ENCODE measurements around the gene PIGW. TPM values are rescaled to one million over a fixed set of nuclear protein-coding genes. Genes with fewer than 3 reads are reported as not detected.

PIGW gene
- total and polyA plus RNA-seq, 10 of the 15 experiments (the other 5 are each of a cell fraction or from before 2014, with no cell fraction given): 6.0 to 31.5 (median 13.8) TPM

DNA sequence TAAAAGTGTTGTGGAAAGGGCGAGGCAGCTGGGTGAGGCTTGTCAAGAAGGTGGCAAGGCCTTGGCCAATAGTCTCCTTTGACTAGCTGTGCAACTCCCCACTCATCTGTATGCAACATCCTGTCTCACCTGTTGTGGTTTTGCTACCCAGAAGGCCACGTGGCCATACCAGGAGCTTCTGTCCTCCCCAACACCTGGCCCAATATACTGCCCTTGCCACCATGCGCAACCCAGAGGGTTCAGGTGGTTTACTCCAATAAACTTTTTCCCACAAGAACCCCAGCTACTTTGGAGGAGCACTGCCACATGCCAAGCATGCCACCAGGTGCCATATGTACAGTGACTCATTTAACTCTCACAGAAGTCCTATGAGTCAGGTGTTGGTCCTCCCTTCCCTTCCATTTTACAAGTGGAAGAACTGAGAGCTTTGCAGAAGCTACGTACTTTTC is 10.3 kb upstream of the PIGW start (continued):
- TF ChIP-seq JUND (IDR thresholded peaks at IDR 0.05; ENCODE audit: low read depth, low read length) (no peak), SIX5 (IDR thresholded peaks at IDR 0.05; ENCODE audit: low read depth, low read length, severe bottlenecking) (no peak), ZNF207 (IDR thresholded peaks at IDR 0.05; ENCODE audit: borderline replicate concordance) (no peak), RELA (IDR thresholded peaks at IDR 0.05; ENCODE audit: borderline replicate concordance, partially characterized antibody) (no peak)
- TF ChIP-seq, protein P1, sequence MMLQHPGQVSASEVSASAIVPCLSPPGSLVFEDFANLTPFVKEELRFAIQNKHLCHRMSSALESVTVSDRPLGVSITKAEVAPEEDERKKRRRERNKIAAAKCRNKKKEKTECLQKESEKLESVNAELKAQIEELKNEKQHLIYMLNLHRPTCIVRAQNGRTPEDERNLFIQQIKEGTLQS (IDR thresholded peaks at IDR 0.05; ENCODE audit: borderline replicate concordance, extremely low read depth, low read depth, low read length): no peak

DNA sequence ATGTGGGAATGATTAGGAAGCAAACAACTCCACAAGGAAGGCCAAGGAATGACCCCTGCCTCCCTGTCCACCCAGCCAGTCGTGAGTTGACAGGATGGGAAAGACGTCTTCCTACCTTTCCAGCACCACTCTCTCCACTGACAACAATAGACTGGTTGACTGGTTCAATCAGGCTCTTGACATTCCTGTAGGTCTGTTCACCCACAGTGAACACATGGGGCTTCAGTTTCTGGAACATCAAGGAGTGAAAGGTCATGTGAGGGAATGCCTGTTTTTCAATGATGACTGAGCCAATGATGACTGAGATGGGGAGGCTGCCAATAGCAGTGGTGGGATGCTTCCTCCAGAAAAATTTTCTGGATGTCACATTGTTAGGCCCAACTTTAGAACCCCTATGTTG is 9.7 kb upstream of the PIGW start:
- no peak overlapping the region for H3K9ac ChIP-seq (ENCODE audit: control insufficient read depth, insufficient read depth, low read length)
- no peak overlapping the region for H3K4me2 ChIP-seq (ENCODE audit: control insufficient read depth, insufficient read depth)
- 92% methylated on average over 2 of the region's 2 CpGs for whole genome bisulfite sequencing (ENCODE audit: insufficient coverage, insufficient replicate concordance, low lambda C conversion rate, missing lambda C conversion rate)
- no peaks in the 10 kb centered on the region; the same call in 2 of the 3 replicates for H3K9me3 ChIP-seq (replicated peaks; ENCODE audit: control insufficient read depth, insufficient read depth, low read length)
- peaks cover 11 to 22% of the 10 kb centered on the region in 2 experiments; a peak in 3 of 4 replicates for H3K36me3 ChIP-seq (ENCODE audit: control insufficient read depth in 2 of 2, insufficient read depth in 2 of 2, low read length in 1 of 2)
- in situ Hi-C loops (cut with MboI) (no loop called here), intact Hi-C loops (cut with micrococcal nuclease; ENCODE audit: unreplicated experiment) (no loop called here)
- H3K27me3 ChIP-seq (replicated peaks in 1 of 2; ENCODE audit: control insufficient read depth in 2 of 2, insufficient read depth in 2 of 2, low read length in 1 of 2): no peaks in the 10 kb centered on the region
- no peak overlapping the region for H3K4me3 ChIP-seq
- no peak overlapping the region for H2AFZ ChIP-seq (ENCODE audit: control insufficient read depth, low read depth, low read length)
- no peak for FAIRE-seq
- ChIA-PET CTCF (interaction anchor here (2.6 kb wide), 1 partner anchor 9 kb away, joined by 15 read pairs; the partner anchor contains the start of genes MYO19 and PIGW), SMC1A (ENCODE audit: uncharacterized antibody, unreplicated experiment) (interaction anchor here (1.1 kb wide), 1 partner anchor 34 kb away, joined by 3 read pairs; no protein-coding TSS in a partner anchor), POLR2A (no interaction called here), RAD21 (ENCODE audit: unreplicated experiment) (no interaction called here)
- no peak for DNase-seq (ENCODE audit: low read depth, low spot score)
- no peaks in the 10 kb centered on the region for H3K4me1 ChIP-seq (ENCODE audit: control insufficient read depth, insufficient read depth, low read length)
- ATAC-seq: no peak
- H3K27ac ChIP-seq (ENCODE audit: control insufficient read depth, insufficient read depth): no peak overlapping the region
- H4K20me1 ChIP-seq (ENCODE audit: control insufficient read depth, insufficient read depth): no peaks in the 10 kb centered on the region
- BruUV-seq (replicated peaks): no TSS peak
- no peaks in the 10 kb centered on the region for H3K79me2 ChIP-seq (ENCODE audit: control insufficient read depth, insufficient read depth, low read length)
- TF ChIP-seq EGR1 (IDR thresholded peaks at IDR 0.05; ENCODE audit: borderline replicate concordance in 1 of 2, low read depth in 2 of 2, low read length in 2 of 2) (no peak), RELA (IDR thresholded peaks at IDR 0.05; ENCODE audit: borderline replicate concordance, partially characterized antibody) (no peak), ATF7 (IDR thresholded peaks at IDR 0.05; ENCODE audit: low read depth) (no peak), POLR2AphosphoS2 (IDR thresholded peaks at IDR 0.05; ENCODE audit: low read depth, low read length) (no peak), SMAD1 (IDR thresholded peaks at IDR 0.05; ENCODE audit: low read depth, partially characterized antibody) (no peak), RAD51 (IDR thresholded peaks at IDR 0.05) (no peak), FOXK2 (IDR thresholded peaks at IDR 0.05) (no peak)
- TF ChIP-seq, protein P2, sequence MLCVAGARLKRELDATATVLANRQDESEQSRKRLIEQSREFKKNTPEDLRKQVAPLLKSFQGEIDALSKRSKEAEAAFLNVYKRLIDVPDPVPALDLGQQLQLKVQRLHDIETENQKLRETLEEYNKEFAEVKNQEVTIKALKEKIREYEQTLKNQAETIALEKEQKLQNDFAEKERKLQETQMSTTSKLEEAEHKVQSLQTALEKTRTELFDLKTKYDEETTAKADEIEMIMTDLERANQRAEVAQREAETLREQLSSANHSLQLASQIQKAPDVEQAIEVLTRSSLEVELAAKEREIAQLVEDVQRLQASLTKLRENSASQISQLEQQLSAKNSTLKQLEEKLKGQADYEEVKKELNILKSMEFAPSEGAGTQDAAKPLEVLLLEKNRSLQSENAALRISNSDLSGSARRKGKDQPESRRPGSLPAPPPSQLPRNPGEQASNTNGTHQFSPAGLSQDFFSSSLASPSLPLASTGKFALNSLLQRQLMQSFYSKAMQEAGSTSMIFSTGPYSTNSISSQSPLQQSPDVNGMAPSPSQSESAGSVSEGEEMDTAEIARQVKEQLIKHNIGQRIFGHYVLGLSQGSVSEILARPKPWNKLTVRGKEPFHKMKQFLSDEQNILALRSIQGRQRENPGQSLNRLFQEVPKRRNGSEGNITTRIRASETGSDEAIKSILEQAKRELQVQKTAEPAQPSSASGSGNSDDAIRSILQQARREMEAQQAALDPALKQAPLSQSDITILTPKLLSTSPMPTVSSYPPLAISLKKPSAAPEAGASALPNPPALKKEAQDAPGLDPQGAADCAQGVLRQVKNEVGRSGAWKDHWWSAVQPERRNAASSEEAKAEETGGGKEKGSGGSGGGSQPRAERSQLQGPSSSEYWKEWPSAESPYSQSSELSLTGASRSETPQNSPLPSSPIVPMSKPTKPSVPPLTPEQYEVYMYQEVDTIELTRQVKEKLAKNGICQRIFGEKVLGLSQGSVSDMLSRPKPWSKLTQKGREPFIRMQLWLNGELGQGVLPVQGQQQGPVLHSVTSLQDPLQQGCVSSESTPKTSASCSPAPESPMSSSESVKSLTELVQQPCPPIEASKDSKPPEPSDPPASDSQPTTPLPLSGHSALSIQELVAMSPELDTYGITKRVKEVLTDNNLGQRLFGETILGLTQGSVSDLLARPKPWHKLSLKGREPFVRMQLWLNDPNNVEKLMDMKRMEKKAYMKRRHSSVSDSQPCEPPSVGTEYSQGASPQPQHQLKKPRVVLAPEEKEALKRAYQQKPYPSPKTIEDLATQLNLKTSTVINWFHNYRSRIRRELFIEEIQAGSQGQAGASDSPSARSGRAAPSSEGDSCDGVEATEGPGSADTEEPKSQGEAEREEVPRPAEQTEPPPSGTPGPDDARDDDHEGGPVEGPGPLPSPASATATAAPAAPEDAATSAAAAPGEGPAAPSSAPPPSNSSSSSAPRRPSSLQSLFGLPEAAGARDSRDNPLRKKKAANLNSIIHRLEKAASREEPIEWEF (IDR thresholded peaks at IDR 0.05; ENCODE audit: insufficient replicate concordance, low read depth, low read length): no peak
- TF ChIP-seq, protein P3, sequence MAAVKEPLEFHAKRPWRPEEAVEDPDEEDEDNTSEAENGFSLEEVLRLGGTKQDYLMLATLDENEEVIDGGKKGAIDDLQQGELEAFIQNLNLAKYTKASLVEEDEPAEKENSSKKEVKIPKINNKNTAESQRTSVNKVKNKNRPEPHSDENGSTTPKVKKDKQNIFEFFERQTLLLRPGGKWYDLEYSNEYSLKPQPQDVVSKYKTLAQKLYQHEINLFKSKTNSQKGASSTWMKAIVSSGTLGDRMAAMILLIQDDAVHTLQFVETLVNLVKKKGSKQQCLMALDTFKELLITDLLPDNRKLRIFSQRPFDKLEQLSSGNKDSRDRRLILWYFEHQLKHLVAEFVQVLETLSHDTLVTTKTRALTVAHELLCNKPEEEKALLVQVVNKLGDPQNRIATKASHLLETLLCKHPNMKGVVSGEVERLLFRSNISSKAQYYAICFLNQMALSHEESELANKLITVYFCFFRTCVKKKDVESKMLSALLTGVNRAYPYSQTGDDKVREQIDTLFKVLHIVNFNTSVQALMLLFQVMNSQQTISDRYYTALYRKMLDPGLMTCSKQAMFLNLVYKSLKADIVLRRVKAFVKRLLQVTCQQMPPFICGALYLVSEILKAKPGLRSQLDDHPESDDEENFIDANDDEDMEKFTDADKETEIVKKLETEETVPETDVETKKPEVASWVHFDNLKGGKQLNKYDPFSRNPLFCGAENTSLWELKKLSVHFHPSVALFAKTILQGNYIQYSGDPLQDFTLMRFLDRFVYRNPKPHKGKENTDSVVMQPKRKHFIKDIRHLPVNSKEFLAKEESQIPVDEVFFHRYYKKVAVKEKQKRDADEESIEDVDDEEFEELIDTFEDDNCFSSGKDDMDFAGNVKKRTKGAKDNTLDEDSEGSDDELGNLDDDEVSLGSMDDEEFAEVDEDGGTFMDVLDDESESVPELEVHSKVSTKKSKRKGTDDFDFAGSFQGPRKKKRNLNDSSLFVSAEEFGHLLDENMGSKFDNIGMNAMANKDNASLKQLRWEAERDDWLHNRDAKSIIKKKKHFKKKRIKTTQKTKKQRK (IDR thresholded peaks at IDR 0.05; ENCODE audit: low read depth, low read length): no peak
